ENCODE data around the gene NASP.

NASP gene

DNA sequence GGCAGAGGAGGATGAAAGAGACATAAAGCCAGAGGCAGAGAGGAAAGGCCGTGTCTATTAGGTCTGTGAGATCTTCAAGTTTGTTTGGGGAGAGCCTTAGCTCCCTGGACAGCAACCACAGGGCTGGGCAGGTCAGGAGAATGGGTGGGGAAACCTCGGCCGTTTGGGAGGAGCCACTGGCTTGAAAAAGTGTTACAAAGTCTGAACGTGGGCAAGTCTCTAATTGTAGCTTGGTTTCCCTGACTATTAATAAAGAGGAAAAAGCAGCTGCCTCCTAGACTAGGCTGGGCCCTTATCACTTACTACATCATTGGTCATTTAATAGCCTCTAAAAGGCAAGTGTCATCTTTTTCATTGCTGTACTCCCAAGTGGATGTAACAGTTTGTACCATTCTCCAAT lies 40.1 kb downstream of the NASP start, which contains the start of gene CCDC17:
CCDC17 (minus strand) TSS at position 83 of the 400 bp plus-strand sequence. CDS start 145 bp downstream, outside the sequence.
- Histone ChIP-seq H3K27me3 (ENCODE audit: insufficient read depth, low read length, poor library complexity, severe bottlenecking) (no peaks in the 10 kb centered on the region), H3K4me3 (ENCODE audit: low read length, poor library complexity, severe bottlenecking) (no peak within 1 kb of the TSS), H3K4me1 (ENCODE audit: insufficient read depth, low read length, poor library complexity, severe bottlenecking) (no peaks in the 10 kb centered on the region), H3K4me2 (ENCODE audit: low read depth, low read length, poor library complexity, severe bottlenecking) (no peak within 1 kb of the TSS), H3K9me3 (ENCODE audit: insufficient read depth, low read depth, low read length) (no peaks in the 10 kb centered on the region), H3K36me3 (ENCODE audit: insufficient read depth, low read length) (peaks cover 34% of the 10 kb centered on the region; the same call in 1 of the 2 replicates), H2AFZ (ENCODE audit: low read length) (no peak within 1 kb of the TSS), H3K9ac (ENCODE audit: low read depth, low read length, poor library complexity, severe bottlenecking) (no peak within 1 kb of the TSS), H3K79me2 (ENCODE audit: insufficient read depth, low read length) (no peaks in the 10 kb centered on the region), H3F3A (ENCODE audit: low read depth) (no peaks in the 10 kb centered on the region), H3K9me2 (replicated peaks; ENCODE audit: low read depth, low read length) (no peaks in the 10 kb centered on the region), H4K20me1 (ENCODE audit: insufficient read depth, low read length, poor library complexity, severe bottlenecking) (no peaks in the 10 kb centered on the region)
- no peak for TF ChIP-seq EZH2phosphoT487 (IDR thresholded peaks at IDR 0.05; ENCODE audit: borderline replicate concordance)
- TF ChIP-seq, protein P1, sequence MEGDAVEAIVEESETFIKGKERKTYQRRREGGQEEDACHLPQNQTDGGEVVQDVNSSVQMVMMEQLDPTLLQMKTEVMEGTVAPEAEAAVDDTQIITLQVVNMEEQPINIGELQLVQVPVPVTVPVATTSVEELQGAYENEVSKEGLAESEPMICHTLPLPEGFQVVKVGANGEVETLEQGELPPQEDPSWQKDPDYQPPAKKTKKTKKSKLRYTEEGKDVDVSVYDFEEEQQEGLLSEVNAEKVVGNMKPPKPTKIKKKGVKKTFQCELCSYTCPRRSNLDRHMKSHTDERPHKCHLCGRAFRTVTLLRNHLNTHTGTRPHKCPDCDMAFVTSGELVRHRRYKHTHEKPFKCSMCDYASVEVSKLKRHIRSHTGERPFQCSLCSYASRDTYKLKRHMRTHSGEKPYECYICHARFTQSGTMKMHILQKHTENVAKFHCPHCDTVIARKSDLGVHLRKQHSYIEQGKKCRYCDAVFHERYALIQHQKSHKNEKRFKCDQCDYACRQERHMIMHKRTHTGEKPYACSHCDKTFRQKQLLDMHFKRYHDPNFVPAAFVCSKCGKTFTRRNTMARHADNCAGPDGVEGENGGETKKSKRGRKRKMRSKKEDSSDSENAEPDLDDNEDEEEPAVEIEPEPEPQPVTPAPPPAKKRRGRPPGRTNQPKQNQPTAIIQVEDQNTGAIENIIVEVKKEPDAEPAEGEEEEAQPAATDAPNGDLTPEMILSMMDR (conservative IDR thresholded peaks at IDR 0.05; ENCODE audit: low read length), result no peak

DNA sequence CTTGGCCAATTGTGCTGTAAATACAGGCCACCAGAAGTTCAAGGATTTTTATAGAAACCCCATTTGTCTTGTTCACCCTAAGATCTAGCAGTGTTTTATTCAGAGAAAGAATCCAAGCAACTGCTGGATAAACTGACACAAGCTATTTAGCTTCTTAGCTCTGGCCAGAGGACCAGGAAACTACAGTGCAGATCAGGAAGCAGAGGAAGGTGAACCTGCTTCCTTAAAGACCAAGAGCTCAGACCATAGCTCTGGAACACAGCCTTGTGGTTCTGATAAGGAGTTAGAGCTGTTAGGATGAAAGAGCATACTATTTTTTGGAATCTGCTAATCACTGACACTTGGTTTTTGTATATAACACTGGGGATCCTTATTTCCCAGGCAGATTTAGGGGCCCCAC lies 45.2 kb downstream of the NASP start:
- TF ChIP-seq, protein P1 (conservative IDR thresholded peaks at IDR 0.05; ENCODE audit: low read length), result no peak
- no peak for TF ChIP-seq EZH2phosphoT487 (IDR thresholded peaks at IDR 0.05; ENCODE audit: borderline replicate concordance)
- Histone ChIP-seq H3K4me3 (ENCODE audit: low read length, poor library complexity, severe bottlenecking) (no peak overlapping the region), H3K27me3 (ENCODE audit: insufficient read depth, low read length, poor library complexity, severe bottlenecking) (no peaks in the 10 kb centered on the region), H3K9me3 (ENCODE audit: insufficient read depth, low read depth, low read length) (no peaks in the 10 kb centered on the region), H3K36me3 (ENCODE audit: insufficient read depth, low read length) (peaks cover 73% of the 10 kb centered on the region), H3K9me2 (replicated peaks; ENCODE audit: low read depth, low read length) (no peaks in the 10 kb centered on the region), H3K4me1 (ENCODE audit: insufficient read depth, low read length, poor library complexity, severe bottlenecking) (no peaks in the 10 kb centered on the region), H4K20me1 (ENCODE audit: insufficient read depth, low read length, poor library complexity, severe bottlenecking) (no peaks in the 10 kb centered on the region), H2AFZ (ENCODE audit: low read length) (no peak overlapping the region), H3K79me2 (ENCODE audit: insufficient read depth, low read length) (no peaks in the 10 kb centered on the region), H3K4me2 (ENCODE audit: low read depth, low read length, poor library complexity, severe bottlenecking) (no peak overlapping the region), H3K9ac (ENCODE audit: low read depth, low read length, poor library complexity, severe bottlenecking) (no peak overlapping the region), H3F3A (ENCODE audit: low read depth) (no peaks in the 10 kb centered on the region)

DNA sequence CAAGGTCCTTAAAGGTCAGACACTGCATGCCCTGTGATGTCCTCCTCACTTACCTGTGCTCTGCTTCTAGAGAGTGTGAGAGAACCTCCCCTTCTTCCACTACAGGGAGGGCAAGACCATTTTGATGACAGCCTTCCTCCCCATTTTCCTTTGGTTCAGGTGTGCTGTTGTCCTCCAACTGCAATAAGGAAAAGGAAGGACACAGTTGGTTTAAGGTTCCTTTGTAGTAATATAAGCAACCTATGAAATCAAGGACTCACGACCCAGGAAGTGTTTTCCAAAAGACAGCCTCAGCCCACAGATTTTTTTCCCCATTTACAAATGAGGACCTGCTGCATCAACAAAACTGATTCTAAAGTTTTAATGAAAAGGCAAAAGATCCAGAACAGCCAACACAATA lies 46.6 kb downstream of the NASP start:
- no peaks in the 10 kb centered on the region for H3K27me3 ChIP-seq (ENCODE audit: insufficient read depth, low read length, poor library complexity, severe bottlenecking)
- H3K79me2 ChIP-seq (ENCODE audit: insufficient read depth, low read length), result no peaks in the 10 kb centered on the region
- no peak overlapping the region for H3K4me2 ChIP-seq (ENCODE audit: low read depth, low read length, poor library complexity, severe bottlenecking)
- no peaks in the 10 kb centered on the region for H4K20me1 ChIP-seq (ENCODE audit: insufficient read depth, low read length, poor library complexity, severe bottlenecking)
- TF ChIP-seq, protein P1 (conservative IDR thresholded peaks at IDR 0.05; ENCODE audit: low read length), result no peak
- no peak for TF ChIP-seq EZH2phosphoT487 (IDR thresholded peaks at IDR 0.05; ENCODE audit: borderline replicate concordance)
- no peaks in the 10 kb centered on the region for H3K9me3 ChIP-seq (ENCODE audit: insufficient read depth, low read depth, low read length)
- H3K4me3 ChIP-seq (ENCODE audit: low read length, poor library complexity, severe bottlenecking), result no peak overlapping the region
- no peaks in the 10 kb centered on the region for H3K9me2 ChIP-seq (replicated peaks; ENCODE audit: low read depth, low read length)
- no peak overlapping the region for H2AFZ ChIP-seq (ENCODE audit: low read length)
- no peaks in the 10 kb centered on the region for H3K4me1 ChIP-seq (ENCODE audit: insufficient read depth, low read length, poor library complexity, severe bottlenecking)
- no peaks in the 10 kb centered on the region for H3F3A ChIP-seq (ENCODE audit: low read depth)
- peaks cover 86% of the 10 kb centered on the region for H3K36me3 ChIP-seq (ENCODE audit: insufficient read depth, low read length)
- H3K9ac ChIP-seq (ENCODE audit: low read depth, low read length, poor library complexity, severe bottlenecking), result no peak overlapping the region

Data from Loucy (cell line).